Measurements from ENCODE around the gene BACE2. TPM values are rescaled to one million over a fixed set of nuclear protein-coding genes. Genes with fewer than 3 reads are reported as not detected.

BACE2 gene
- total and polyA plus RNA-seq, 2 of the 4 experiments (the other 2 are of a cell fraction), result 17.0 to 35.5 TPM

GRCh38 chr21:41147096-41147978 lies 20.6 kb upstream of the BACE2 start (continued):
- TF ChIP-seq MXI1 (IDR thresholded peaks at IDR 0.05; ENCODE audit: borderline replicate concordance, low read depth, low read length), result no peak

GRCh38 chr21:41147979-41148355 lies 20.0 kb upstream of the BACE2 start:
- intact Hi-C loops (cut with micrococcal nuclease) (no loop called here), in situ Hi-C loops (cut with MboI; ENCODE audit: low sequenced_read_pairs) (no loop called here), dilution Hi-C loops (cut with HindIII; ENCODE audit: low sequenced_read_pairs, unreplicated experiment) (no loop called here)
- POLR2A ChIA-PET (ENCODE audit: unreplicated experiment), result no interaction called here
- CTCF ChIA-PET, result no interaction called here
- WGBS, 2 experiments (ENCODE audit: extremely low coverage in 2 of 2, insufficient read length in 1 of 2), result no CpG with 5 or more reads among the region's 6 CpGs
- DNase-seq (no peak), ATAC-seq (ENCODE audit: low read depth) (no peak)
- H3K79me1 ChIP-seq (ENCODE audit: low read depth in 1 of 2, low read length in 2 of 2), result no peaks in the 10 kb centered on the region
- no peak overlapping the region for H3K23ac ChIP-seq (ENCODE audit: low read depth, low read length)
- H4K20me1 ChIP-seq (ENCODE audit: insufficient read depth, low read length), result no peaks in the 10 kb centered on the region
- H3K9me1 ChIP-seq (ENCODE audit: insufficient read depth, low read length), result no peaks in the 10 kb centered on the region; the same call in 1 of the 2 replicates
- no peak overlapping the region for H2BK120ac ChIP-seq (ENCODE audit: low read depth, low read length)
- no peak overlapping the region for H2AFZ ChIP-seq (replicated peaks; ENCODE audit: low read length, poor library complexity)
- H3K18ac ChIP-seq (ENCODE audit: low read depth, low read length), result no peak overlapping the region
- no peak overlapping the region for H4K91ac ChIP-seq (ENCODE audit: insufficient read depth, low read depth, low read length)
- no peak overlapping the region for H3K14ac ChIP-seq (replicated peaks; ENCODE audit: low read depth, low read length)
- no peak overlapping the region for H3K9ac ChIP-seq (ENCODE audit: low read depth, low read length)
- no peak overlapping the region for H3K4me2 ChIP-seq (ENCODE audit: low read depth, low read length)
- H3K27ac ChIP-seq (ENCODE audit: insufficient read depth, low read length), result no peak overlapping the region
- no TSS peak for BruUV-seq (replicated peaks)
- H4K5ac ChIP-seq (ENCODE audit: low read depth, low read length), result no peak overlapping the region
- no peaks in the 10 kb centered on the region for H3K36me3 ChIP-seq (ENCODE audit: control insufficient read depth, insufficient read depth, low read length)
- TF ChIP-seq MAZ (IDR thresholded peaks at IDR 0.05; ENCODE audit: borderline replicate concordance, low read depth, low read length) (no peak), BHLHE40 (IDR thresholded peaks at IDR 0.05; ENCODE audit: low read depth, low read length) (no peak), POLR2A (IDR thresholded peaks at IDR 0.05; ENCODE audit: low read depth, low read length) (no peak), RCOR1 (IDR thresholded peaks at IDR 0.05; ENCODE audit: insufficient replicate concordance, low read length) (no peak), SMC3 (IDR thresholded peaks at IDR 0.05; ENCODE audit: low read depth, low read length) (no peak), USF2 (IDR thresholded peaks at IDR 0.05; ENCODE audit: low read depth, low read length) (no peak), NFE2L2 (IDR thresholded peaks at IDR 0.05; ENCODE audit: low read depth, low read length) (no peak), CHD1 (IDR thresholded peaks at IDR 0.05; ENCODE audit: low read depth, low read length) (no peak)
- H2BK15ac ChIP-seq (ENCODE audit: low read depth, low read length), result no peak overlapping the region
- H2BK20ac ChIP-seq (ENCODE audit: low read depth, low read length), result no peak overlapping the region
- no peaks in the 10 kb centered on the region for H3K4me1 ChIP-seq (ENCODE audit: control insufficient read depth, insufficient read depth, low read length)
- H3K9me3 ChIP-seq (ENCODE audit: control insufficient read depth, insufficient read depth, low read length), result no peaks in the 10 kb centered on the region
- no peak overlapping the region for H2BK5ac ChIP-seq (ENCODE audit: low read depth, low read length, poor library complexity, severe bottlenecking)
- H3K4ac ChIP-seq (ENCODE audit: low read depth, low read length), result no peak overlapping the region
- H3K4me3 ChIP-seq (ENCODE audit: insufficient read depth, low read depth, low read length), result no peak overlapping the region
- H2AK5ac ChIP-seq (ENCODE audit: low read depth, low read length), result no peak overlapping the region
- H3K56ac ChIP-seq (ENCODE audit: extremely low read depth, insufficient read depth, low read length), result no peak overlapping the region
- peaks cover 2% of the 10 kb centered on the region; the same call in 1 of the 2 replicates for H3K27me3 ChIP-seq (ENCODE audit: control insufficient read depth, insufficient read depth, low read length)
- no peak overlapping the region for H4K8ac ChIP-seq (ENCODE audit: low read depth in 2 of 2, low read length in 2 of 2)
- H2AK9ac ChIP-seq (replicated peaks; ENCODE audit: low read depth, low read length, poor library complexity), result no peak overlapping the region

Measured in IMR-90 (cell line).